Measurements from ENCODE around the gene ZNF679.
"Not testable (repeated sequence)": the region's sequence is repeated elsewhere in the genome, so short reads cannot be mapped to it uniquely, and the experiment has no call there.

ZNF679 gene

GRCh38 chr7:64312826-64313225 lies 84.6 kb downstream of the ZNF679 start:
- Histone ChIP-seq H3K4me2 (ENCODE audit: low read depth, low read length, poor library complexity, severe bottlenecking) (no peak overlapping the region), H3K4me3 (ENCODE audit: insufficient read depth, low read length, poor library complexity, severe bottlenecking) (no peak overlapping the region), H3K79me2 (ENCODE audit: insufficient read depth, low read length) (peaks cover 40% of the 10 kb centered on the region), H3F3A (ENCODE audit: insufficient read depth) (peaks cover 2% of the 10 kb centered on the region; the same call in 1 of the 2 replicates), H3K36me3 (ENCODE audit: low read length) (peaks cover 13% of the 10 kb centered on the region), H3K27me3 (ENCODE audit: low read length) (no peaks in the 10 kb centered on the region), H4K20me1 (ENCODE audit: low read depth, low read length) (no peaks in the 10 kb centered on the region), H3K9me2 (replicated peaks; ENCODE audit: insufficient read depth, low read length) (no peaks in the 10 kb centered on the region), H3K9me3 (ENCODE audit: insufficient read depth, low read length) (no peaks in the 10 kb centered on the region), H3K9ac (ENCODE audit: low read length) (peak overlapping the region; percentile 81), H3K27ac (ENCODE audit: low read depth, low read length) (no peak overlapping the region), H2AFZ (ENCODE audit: low read depth, low read length, severe bottlenecking) (no peak overlapping the region)
- no peak for TF ChIP-seq CTCF (IDR thresholded peaks at IDR 0.05; ENCODE audit: insufficient read depth, low read length, poor library complexity, severe bottlenecking)
- TF ChIP-seq EZH2phosphoT487 (conservative IDR thresholded peaks at IDR 0.05; ENCODE audit: low read length), result no peak

DNA sequence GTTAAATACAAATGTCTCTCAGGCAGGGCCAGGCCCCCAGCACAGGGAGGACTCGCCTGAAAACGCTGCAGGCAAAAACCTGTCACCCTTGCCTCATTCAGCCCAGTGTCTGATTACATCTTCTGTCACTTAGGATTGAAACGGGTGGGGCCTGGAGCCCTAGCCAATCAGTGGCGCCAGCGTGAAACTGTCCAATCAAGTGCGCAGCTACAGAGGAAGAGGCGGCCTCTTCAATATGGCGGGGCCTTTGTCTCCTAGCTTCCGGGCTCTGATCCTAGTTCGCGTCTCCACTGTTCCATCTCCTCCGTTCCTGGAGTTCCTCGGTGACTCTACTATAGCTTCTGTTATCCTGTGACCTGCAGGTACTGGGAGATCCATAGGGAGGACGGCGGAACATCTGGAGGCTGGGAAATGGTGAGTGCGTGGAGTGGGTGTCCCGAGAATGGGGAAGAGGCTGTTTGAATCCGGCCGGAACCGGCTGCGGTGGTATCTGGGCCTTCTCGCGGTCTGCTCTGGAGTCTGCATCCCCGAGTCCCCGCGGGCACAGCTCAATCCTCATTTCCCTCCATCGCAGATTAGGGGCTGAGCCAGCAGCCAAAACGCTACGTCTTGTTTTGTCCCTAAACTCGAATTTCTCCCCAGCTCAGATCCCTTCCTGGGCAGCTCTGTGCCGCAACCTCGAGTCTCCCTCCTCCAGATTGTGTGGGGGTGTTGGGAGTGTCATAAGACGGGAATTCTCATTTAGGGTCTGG lies 85.6 kb downstream of the ZNF679 start, which contains the start of gene ZNF736:
Gene ZNF736 (plus strand): TSS at position 222 of the 752 bp plus-strand sequence. CDS start 190 bp downstream, at position 412.
- Histone ChIP-seq H3F3A (ENCODE audit: insufficient read depth) (peaks cover 13% of the 10 kb centered on the region; the same call in 1 of the 2 replicates), H3K9ac (ENCODE audit: low read length) (peak within 1 kb of the TSS; percentile 81), H3K4me3 (ENCODE audit: insufficient read depth, low read length, poor library complexity, severe bottlenecking) (peak within 1 kb of the TSS; percentile 90), H3K27ac (ENCODE audit: low read depth, low read length) (peak within 1 kb of the TSS; percentile 71), H3K9me3 (ENCODE audit: insufficient read depth, low read length) (no peaks in the 10 kb centered on the region), H3K36me3 (ENCODE audit: low read length) (peaks cover 15% of the 10 kb centered on the region), H4K20me1 (ENCODE audit: low read depth, low read length) (no peaks in the 10 kb centered on the region), H2AFZ (ENCODE audit: low read depth, low read length, severe bottlenecking) (peak within 1 kb of the TSS; percentile 84), H3K79me2 (ENCODE audit: insufficient read depth, low read length) (peaks cover 51% of the 10 kb centered on the region), H3K27me3 (ENCODE audit: low read length) (no peaks in the 10 kb centered on the region), H3K9me2 (replicated peaks; ENCODE audit: insufficient read depth, low read length) (no peaks in the 10 kb centered on the region), H3K4me2 (ENCODE audit: low read depth, low read length, poor library complexity, severe bottlenecking) (peak within 1 kb of the TSS; percentile 88)
- TF ChIP-seq EZH2phosphoT487 (conservative IDR thresholded peaks at IDR 0.05; ENCODE audit: low read length) (no peak), CTCF (IDR thresholded peaks at IDR 0.05; ENCODE audit: insufficient read depth, low read length, poor library complexity, severe bottlenecking) (no peak)

DNA sequence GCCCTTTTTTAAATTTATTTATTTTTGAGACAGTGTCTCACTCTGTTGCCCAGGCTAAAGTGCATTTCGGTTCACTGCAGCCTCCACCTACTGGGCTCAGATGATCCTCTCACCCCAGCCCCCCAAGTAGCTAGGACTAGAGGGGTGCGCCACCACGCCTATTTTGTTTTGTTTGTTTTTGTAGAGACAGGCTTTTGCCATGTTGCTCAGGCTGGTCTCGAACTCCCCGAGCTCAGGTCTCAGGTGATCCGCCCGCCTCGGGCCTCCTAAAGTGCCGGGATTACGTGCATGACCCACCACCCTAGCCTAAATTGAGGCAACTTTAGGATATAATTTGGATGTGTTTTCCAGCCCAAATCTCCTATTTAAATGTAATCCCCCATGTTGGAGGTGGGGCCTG lies 86.3 kb downstream of the ZNF679 start:
- Histone ChIP-seq H3F3A (ENCODE audit: insufficient read depth) (peaks cover 14% of the 10 kb centered on the region; the same call in 1 of the 2 replicates), H3K27me3 (ENCODE audit: low read length) (no peaks in the 10 kb centered on the region), H3K27ac (ENCODE audit: low read depth, low read length) (peak overlapping the region; percentile 71), H3K4me3 (ENCODE audit: insufficient read depth, low read length, poor library complexity, severe bottlenecking) (peak overlapping the region; percentile 90), H3K36me3 (ENCODE audit: low read length) (peaks cover 15% of the 10 kb centered on the region), H2AFZ (ENCODE audit: low read depth, low read length, severe bottlenecking) (peak overlapping the region; percentile 84), H3K9ac (ENCODE audit: low read length) (peak overlapping the region; percentile 81), H3K79me2 (ENCODE audit: insufficient read depth, low read length) (peaks cover 57% of the 10 kb centered on the region), H4K20me1 (ENCODE audit: low read depth, low read length) (no peaks in the 10 kb centered on the region), H3K9me2 (replicated peaks; ENCODE audit: insufficient read depth, low read length) (no peaks in the 10 kb centered on the region), H3K9me3 (ENCODE audit: insufficient read depth, low read length) (no peaks in the 10 kb centered on the region), H3K4me2 (ENCODE audit: low read depth, low read length, poor library complexity, severe bottlenecking) (peak overlapping the region; percentile 88)
- TF ChIP-seq EZH2phosphoT487 (conservative IDR thresholded peaks at IDR 0.05; ENCODE audit: low read length) (no peak), CTCF (IDR thresholded peaks at IDR 0.05; ENCODE audit: insufficient read depth, low read length, poor library complexity, severe bottlenecking) (no peak)

DNA sequence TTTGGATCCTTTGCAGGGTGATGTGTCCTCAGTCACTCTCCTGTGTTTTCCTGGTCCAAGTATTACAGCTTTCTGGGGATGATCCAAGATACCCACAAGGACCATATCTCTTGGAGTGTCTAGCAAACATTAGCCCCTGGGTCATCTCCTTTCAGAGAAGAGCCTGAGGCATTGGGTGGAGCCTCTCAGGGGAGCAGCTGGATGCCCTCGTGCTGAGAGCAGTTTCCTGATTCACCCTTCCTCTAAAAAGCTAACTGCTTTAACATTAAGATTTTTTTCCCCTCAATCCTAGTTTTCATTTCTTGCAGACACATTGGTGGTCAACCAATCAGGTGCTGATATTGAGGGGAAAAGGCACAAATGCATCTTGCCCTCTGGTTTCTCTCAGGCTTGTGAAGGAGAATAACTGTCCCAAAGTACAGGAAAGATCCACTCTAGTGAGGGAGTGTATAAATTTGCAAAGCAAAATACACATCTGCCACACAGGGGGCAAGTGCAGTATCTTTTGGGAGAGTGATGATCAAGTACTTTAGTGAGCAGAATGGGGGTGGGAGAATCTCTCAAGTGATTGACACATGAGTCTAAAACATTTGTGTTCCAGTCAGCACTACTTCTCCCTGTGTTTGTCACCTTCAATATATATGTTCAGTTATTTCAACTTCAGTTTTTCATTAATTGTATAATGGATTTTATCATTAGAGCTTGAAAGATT lies 87.9 kb downstream of the ZNF679 start:
- Histone ChIP-seq H3K4me3 (ENCODE audit: insufficient read depth, low read length, poor library complexity, severe bottlenecking) (peak overlapping the region; percentile 90), H3K9ac (ENCODE audit: low read length) (peak overlapping the region; percentile 81)

More for the DNA sequence above, 87.9 kb downstream of the ZNF679 start:
- not testable (repeated sequence) for H2AFZ ChIP-seq (ENCODE audit: low read depth, low read length, severe bottlenecking); H3K27me3 ChIP-seq (ENCODE audit: low read length); H3K9me2 ChIP-seq (replicated peaks; ENCODE audit: insufficient read depth, low read length); H3K9me3 ChIP-seq (ENCODE audit: insufficient read depth, low read length); H4K20me1 ChIP-seq (ENCODE audit: low read depth, low read length)
- Histone ChIP-seq H3K4me2 (ENCODE audit: low read depth, low read length, poor library complexity, severe bottlenecking) (peak overlapping the region; percentile 88), H3F3A (ENCODE audit: insufficient read depth) (peaks cover 30% of the 10 kb centered on the region), H3K27ac (ENCODE audit: low read depth, low read length) (peak overlapping the region; percentile 71), H3K36me3 (ENCODE audit: low read length) (peaks cover 17% of the 10 kb centered on the region), H3K79me2 (ENCODE audit: insufficient read depth, low read length) (peaks cover 73% of the 10 kb centered on the region)
